ENCODE data around the gene ZNF609.

The ZNF609 gene

DNA sequence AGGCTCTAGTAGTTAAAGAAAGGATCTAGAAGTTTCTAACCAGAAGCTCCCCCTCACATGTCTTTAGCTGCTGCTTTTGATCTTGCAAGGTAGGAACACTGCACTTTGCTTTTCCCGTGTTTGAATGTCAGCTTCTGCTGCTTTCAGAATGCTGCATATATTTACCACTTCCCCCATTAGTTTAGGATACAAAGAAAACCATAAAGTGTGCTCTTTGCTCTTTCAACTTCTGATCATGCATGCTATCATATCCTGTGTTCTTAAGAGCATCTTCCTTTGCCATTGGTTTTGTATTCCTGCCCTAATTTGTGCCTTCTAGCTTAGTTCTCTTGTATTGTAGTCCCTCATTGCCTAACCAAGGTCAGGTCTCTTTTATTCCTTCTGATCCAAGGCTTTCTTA is 43.3 kb downstream of the ZNF609 start:
- no peak overlapping the region for H3K9ac ChIP-seq (ENCODE audit: low read length)
- no peaks in the 10 kb centered on the region for H3K9me3 ChIP-seq (ENCODE audit: control insufficient read depth, low read length)
- no peaks in the 10 kb centered on the region for H3K27me3 ChIP-seq (replicated peaks; ENCODE audit: control insufficient read depth, insufficient read depth, low read length)
- no peak overlapping the region for H3K4me3 ChIP-seq (ENCODE audit: low read length)
- H3K4me1 ChIP-seq (ENCODE audit: control insufficient read depth, insufficient read depth, low read length): peaks cover 30% of the 10 kb centered on the region
- peaks cover 35% of the 10 kb centered on the region for H3K36me3 ChIP-seq (ENCODE audit: control insufficient read depth, insufficient read depth, low read length, severe bottlenecking)
- no peak for DNase-seq (ENCODE audit: low read depth)

DNA sequence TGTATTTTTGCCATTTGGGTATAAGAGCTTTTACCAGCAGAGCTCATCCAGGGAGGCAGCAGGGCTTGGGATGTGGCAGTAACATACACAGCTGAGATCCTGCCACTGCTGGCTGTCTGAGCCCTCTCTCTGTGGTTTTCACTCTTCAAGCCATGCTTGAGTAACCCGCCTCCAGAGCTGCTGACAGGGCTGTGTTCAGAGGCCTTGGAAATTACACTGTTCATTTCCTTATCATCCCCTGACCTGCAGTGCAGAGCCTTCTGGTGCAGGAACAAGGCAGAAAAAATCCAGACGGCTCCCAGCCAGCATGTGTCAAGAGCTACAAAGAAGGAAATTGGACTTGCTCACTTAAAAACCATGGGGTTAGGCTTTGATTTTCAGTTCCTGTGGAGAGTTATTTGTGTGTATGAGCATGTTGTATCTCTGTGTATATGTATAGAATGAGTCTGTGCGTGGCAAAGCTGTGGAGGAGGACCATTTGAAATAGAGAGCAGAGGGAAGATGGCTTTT is 47.0 kb downstream of the ZNF609 start:
- H3K4me1 ChIP-seq (ENCODE audit: control insufficient read depth, insufficient read depth, low read length): peaks cover 35% of the 10 kb centered on the region
- no peaks in the 10 kb centered on the region for H3K9me3 ChIP-seq (ENCODE audit: control insufficient read depth, low read length)
- DNase-seq (ENCODE audit: low read depth): peak; percentile 69
- H3K4me3 ChIP-seq (ENCODE audit: low read length): no peak overlapping the region
- H3K9ac ChIP-seq (ENCODE audit: low read length): peak overlapping the region; percentile 0
- peaks cover 12% of the 10 kb centered on the region for H3K36me3 ChIP-seq (ENCODE audit: control insufficient read depth, insufficient read depth, low read length, severe bottlenecking)
- H3K27me3 ChIP-seq (replicated peaks; ENCODE audit: control insufficient read depth, insufficient read depth, low read length): no peaks in the 10 kb centered on the region

DNA sequence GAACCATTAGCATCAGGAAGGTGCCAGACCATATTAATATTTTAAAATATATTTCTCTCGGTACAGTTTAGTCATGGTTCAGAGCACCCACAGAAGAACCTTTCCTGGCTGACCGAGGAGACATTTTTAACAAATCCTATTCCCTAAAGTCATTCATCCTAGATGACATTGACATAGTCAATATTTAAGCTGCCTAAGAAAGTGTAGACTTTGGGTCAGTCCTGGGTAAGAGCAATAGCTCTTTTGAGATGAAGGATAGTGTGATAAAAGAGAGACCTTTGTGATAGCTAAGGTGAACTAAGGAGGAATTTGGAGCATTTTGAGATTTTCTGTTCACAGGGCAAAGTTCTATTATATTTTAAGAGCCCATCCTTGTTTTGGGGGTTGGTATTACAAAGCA is 47.5 kb downstream of the ZNF609 start:
- H3K4me1 ChIP-seq (ENCODE audit: control insufficient read depth, insufficient read depth, low read length): peaks cover 31% of the 10 kb centered on the region
- no peak overlapping the region for H3K4me3 ChIP-seq (ENCODE audit: low read length)
- no peaks in the 10 kb centered on the region for H3K27me3 ChIP-seq (replicated peaks; ENCODE audit: control insufficient read depth, insufficient read depth, low read length)
- no peak for DNase-seq (ENCODE audit: low read depth)
- H3K9me3 ChIP-seq (ENCODE audit: control insufficient read depth, low read length): no peaks in the 10 kb centered on the region
- H3K9ac ChIP-seq (ENCODE audit: low read length): peak overlapping the region; percentile 0
- H3K36me3 ChIP-seq (ENCODE audit: control insufficient read depth, insufficient read depth, low read length, severe bottlenecking): peaks cover 12% of the 10 kb centered on the region

DNA sequence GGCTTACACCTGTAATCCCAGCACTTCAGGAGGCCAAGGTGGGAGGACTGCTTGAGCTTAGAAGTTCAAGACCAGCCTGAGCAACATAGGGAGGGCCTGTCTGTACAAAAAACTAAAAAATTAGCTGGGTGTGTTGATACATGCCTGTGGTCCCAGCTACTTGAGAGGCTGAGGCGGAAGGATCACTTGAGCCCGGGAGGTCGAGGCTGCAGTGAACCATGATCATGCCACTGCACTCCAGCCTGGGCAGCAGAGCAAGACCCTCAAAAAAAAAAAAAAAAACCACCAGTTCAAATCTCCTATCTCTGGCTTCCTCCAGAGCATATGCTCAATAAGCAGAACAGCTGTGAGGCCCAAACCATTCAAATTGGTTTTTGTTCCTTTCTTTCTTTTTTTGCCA is 53.4 kb downstream of the ZNF609 start:
- Histone ChIP-seq H3K27me3 (replicated peaks; ENCODE audit: control insufficient read depth, insufficient read depth, low read length) (no peaks in the 10 kb centered on the region), H3K4me1 (ENCODE audit: control insufficient read depth, insufficient read depth, low read length) (peaks cover 9% of the 10 kb centered on the region), H3K4me3 (ENCODE audit: low read length) (no peak overlapping the region), H3K9me3 (ENCODE audit: control insufficient read depth, low read length) (no peaks in the 10 kb centered on the region), H3K36me3 (ENCODE audit: control insufficient read depth, insufficient read depth, low read length, severe bottlenecking) (no peaks in the 10 kb centered on the region), H3K9ac (ENCODE audit: low read length) (no peak overlapping the region)
- no peak for DNase-seq (ENCODE audit: low read depth)

GRCh38 chr15:64515196-64515595 is 54.8 kb downstream of the ZNF609 start:
- Histone ChIP-seq H3K9ac (ENCODE audit: low read length) (no peak overlapping the region), H3K9me3 (ENCODE audit: control insufficient read depth, low read length) (no peaks in the 10 kb centered on the region), H3K4me3 (ENCODE audit: low read length) (no peak overlapping the region), H3K36me3 (ENCODE audit: control insufficient read depth, insufficient read depth, low read length, severe bottlenecking) (no peaks in the 10 kb centered on the region), H3K4me1 (ENCODE audit: control insufficient read depth, insufficient read depth, low read length) (peaks cover 3% of the 10 kb centered on the region), H3K27me3 (replicated peaks; ENCODE audit: control insufficient read depth, insufficient read depth, low read length) (no peaks in the 10 kb centered on the region)
- no peak for DNase-seq (ENCODE audit: low read depth)

DNA sequence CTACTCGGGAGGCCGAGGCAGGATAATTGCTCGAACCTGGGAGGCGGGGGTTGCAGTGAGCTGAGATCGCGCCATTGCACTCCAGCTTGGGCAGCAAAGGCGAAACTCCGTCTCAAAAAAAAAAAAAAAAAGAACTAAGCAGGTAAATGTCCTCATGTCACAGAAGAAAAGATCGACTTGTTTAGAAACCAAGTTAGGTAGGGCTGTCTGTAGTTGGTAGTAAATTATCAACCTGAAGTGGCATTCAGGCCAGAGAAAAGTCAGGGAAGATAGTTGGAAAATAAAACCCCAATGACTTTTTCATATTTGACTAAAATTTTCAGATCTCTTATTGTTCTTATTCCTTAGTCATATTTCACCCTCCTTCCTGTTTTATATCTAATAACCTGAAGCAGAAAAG is 55.4 kb downstream of the ZNF609 start:
- H3K4me1 ChIP-seq (ENCODE audit: control insufficient read depth, insufficient read depth, low read length): peaks cover 5% of the 10 kb centered on the region
- H3K27me3 ChIP-seq (replicated peaks; ENCODE audit: control insufficient read depth, insufficient read depth, low read length): no peaks in the 10 kb centered on the region
- DNase-seq (ENCODE audit: low read depth): no peak
- H3K36me3 ChIP-seq (ENCODE audit: control insufficient read depth, insufficient read depth, low read length, severe bottlenecking): no peaks in the 10 kb centered on the region
- H3K4me3 ChIP-seq (ENCODE audit: low read length): no peak overlapping the region
- H3K9me3 ChIP-seq (ENCODE audit: control insufficient read depth, low read length): no peaks in the 10 kb centered on the region
- H3K9ac ChIP-seq (ENCODE audit: low read length): no peak overlapping the region

DNA sequence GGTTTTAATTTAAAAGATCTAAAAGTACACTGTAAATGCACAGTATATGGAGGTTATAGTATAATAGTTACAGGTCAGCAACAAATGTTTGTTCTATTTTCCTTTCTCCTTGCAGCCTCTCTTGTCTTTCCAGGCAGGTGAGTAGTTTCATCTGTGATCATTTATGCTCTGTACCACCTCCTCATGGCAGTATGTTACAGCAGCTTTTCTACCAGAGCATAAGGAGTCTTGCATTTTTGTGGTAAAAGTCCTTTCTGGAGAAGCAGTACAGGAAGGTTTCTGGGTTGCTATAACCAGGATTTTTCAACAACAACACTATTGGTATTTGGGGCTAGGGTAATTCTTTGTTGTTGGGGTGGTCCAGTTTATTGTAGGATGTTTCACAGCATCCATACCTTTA is 59.5 kb downstream of the ZNF609 start:
- no peak overlapping the region for H3K9ac ChIP-seq (ENCODE audit: low read length)
- H3K9me3 ChIP-seq (ENCODE audit: control insufficient read depth, low read length): no peaks in the 10 kb centered on the region
- H3K27me3 ChIP-seq (replicated peaks; ENCODE audit: control insufficient read depth, insufficient read depth, low read length): no peaks in the 10 kb centered on the region
- H3K36me3 ChIP-seq (ENCODE audit: control insufficient read depth, insufficient read depth, low read length, severe bottlenecking): no peaks in the 10 kb centered on the region
- no peak overlapping the region for H3K4me3 ChIP-seq (ENCODE audit: low read length)
- no peak for DNase-seq (ENCODE audit: low read depth)
- peaks cover 27% of the 10 kb centered on the region for H3K4me1 ChIP-seq (ENCODE audit: control insufficient read depth, insufficient read depth, low read length)

DNA sequence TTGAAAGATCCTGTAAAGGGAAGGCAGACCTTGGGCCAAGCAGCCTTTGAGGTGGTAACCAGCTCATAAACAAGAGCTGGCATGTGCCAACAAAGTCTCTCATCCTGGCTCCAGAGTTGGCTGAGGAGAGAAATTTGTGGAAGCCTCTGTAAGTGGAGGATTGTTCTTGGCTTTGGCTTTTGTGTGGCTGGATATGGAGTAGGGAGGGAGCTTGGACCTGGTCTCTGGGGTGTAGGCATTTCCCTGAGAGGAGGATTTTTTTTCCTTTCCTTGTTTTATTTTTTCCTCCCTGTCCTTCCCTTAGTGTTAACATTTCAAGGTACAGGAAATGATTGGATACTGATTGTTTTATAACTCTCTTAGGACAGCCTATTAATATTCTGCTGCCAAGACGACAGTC is 60.8 kb downstream of the ZNF609 start:
- Histone ChIP-seq H3K4me1 (ENCODE audit: control insufficient read depth, insufficient read depth, low read length) (peaks cover 24% of the 10 kb centered on the region), H3K36me3 (ENCODE audit: control insufficient read depth, insufficient read depth, low read length, severe bottlenecking) (no peaks in the 10 kb centered on the region), H3K27me3 (replicated peaks; ENCODE audit: control insufficient read depth, insufficient read depth, low read length) (no peaks in the 10 kb centered on the region), H3K9ac (ENCODE audit: low read length) (no peak overlapping the region), H3K4me3 (ENCODE audit: low read length) (no peak overlapping the region), H3K9me3 (ENCODE audit: control insufficient read depth, low read length) (no peaks in the 10 kb centered on the region)
- no peak for DNase-seq (ENCODE audit: low read depth)

- Histone ChIP-seq H3K4me1 (ENCODE audit: control insufficient read depth, insufficient read depth, low read length) (peaks cover 24% of the 10 kb centered on the region), H3K4me3 (ENCODE audit: low read length) (no peak overlapping the region), H3K27me3 (replicated peaks; ENCODE audit: control insufficient read depth, insufficient read depth, low read length) (no peaks in the 10 kb centered on the region), H3K36me3 (ENCODE audit: control insufficient read depth, insufficient read depth, low read length, severe bottlenecking) (no peaks in the 10 kb centered on the region), H3K9me3 (ENCODE audit: control insufficient read depth, low read length) (no peaks in the 10 kb centered on the region), H3K9ac (ENCODE audit: low read length) (no peak overlapping the region)
- DNase-seq (ENCODE audit: low read depth): peak; percentile 75
Observed at GRCh38 chr15:64521726-64522164, 61.4 kb downstream of the ZNF609 start.

DNA sequence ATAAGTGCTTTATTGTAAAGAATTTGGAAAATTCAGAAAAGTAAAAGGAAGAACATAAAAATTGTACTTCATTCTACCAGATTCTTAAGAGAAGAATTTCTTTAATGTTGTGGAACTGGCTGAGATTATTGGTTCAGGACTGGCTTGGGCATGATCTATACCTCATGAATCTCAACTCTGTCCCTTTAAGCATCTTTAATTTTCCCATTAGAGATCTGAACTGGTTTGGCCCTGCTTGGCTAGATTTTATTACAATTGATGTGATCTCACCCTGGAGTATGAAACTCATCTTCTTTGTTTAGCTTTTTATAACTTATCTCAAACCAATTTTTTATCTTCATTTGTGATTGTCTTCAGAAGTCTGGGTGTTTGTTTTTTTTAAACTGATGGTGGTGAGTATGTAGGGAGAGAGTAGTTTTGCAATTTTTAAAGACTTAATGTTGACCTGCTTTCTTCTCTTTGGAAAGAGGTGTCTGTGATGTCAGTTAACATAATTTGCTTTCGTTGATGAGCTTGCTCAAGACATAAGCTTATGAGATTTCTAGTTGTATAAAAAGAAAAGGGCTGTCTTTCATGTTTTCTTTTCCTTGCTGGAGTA is 61.9 kb downstream of the ZNF609 start:
- Histone ChIP-seq H3K9me3 (ENCODE audit: control insufficient read depth, low read length) (no peaks in the 10 kb centered on the region), H3K27me3 (replicated peaks; ENCODE audit: control insufficient read depth, insufficient read depth, low read length) (no peaks in the 10 kb centered on the region), H3K9ac (ENCODE audit: low read length) (no peak overlapping the region), H3K4me3 (ENCODE audit: low read length) (no peak overlapping the region), H3K4me1 (ENCODE audit: control insufficient read depth, insufficient read depth, low read length) (peaks cover 28% of the 10 kb centered on the region), H3K36me3 (ENCODE audit: control insufficient read depth, insufficient read depth, low read length, severe bottlenecking) (no peaks in the 10 kb centered on the region)
- DNase-seq (ENCODE audit: low read depth): no peak

GRCh38 chr15:64523240-64523639 is 62.9 kb downstream of the ZNF609 start:
- peaks cover 34% of the 10 kb centered on the region for H3K4me1 ChIP-seq (ENCODE audit: control insufficient read depth, insufficient read depth, low read length)
- no peaks in the 10 kb centered on the region for H3K9me3 ChIP-seq (ENCODE audit: control insufficient read depth, low read length)

GRCh38 chr15:64524778-64525177 is 64.4 kb downstream of the ZNF609 start:
- Histone ChIP-seq H3K27me3 (replicated peaks; ENCODE audit: control insufficient read depth, insufficient read depth, low read length) (no peaks in the 10 kb centered on the region), H3K36me3 (ENCODE audit: control insufficient read depth, insufficient read depth, low read length, severe bottlenecking) (peaks cover 7% of the 10 kb centered on the region), H3K9ac (ENCODE audit: low read length) (no peak overlapping the region), H3K9me3 (ENCODE audit: control insufficient read depth, low read length) (no peaks in the 10 kb centered on the region), H3K4me3 (ENCODE audit: low read length) (no peak overlapping the region), H3K4me1 (ENCODE audit: control insufficient read depth, insufficient read depth, low read length) (peaks cover 34% of the 10 kb centered on the region)
- DNase-seq (ENCODE audit: low read depth): no peak

More at GRCh38 chr15:64523240-64523639, 62.9 kb downstream of the ZNF609 start:
- Histone ChIP-seq H3K4me3 (ENCODE audit: low read length) (no peak overlapping the region), H3K36me3 (ENCODE audit: control insufficient read depth, insufficient read depth, low read length, severe bottlenecking) (no peaks in the 10 kb centered on the region), H3K9ac (ENCODE audit: low read length) (no peak overlapping the region), H3K27me3 (replicated peaks; ENCODE audit: control insufficient read depth, insufficient read depth, low read length) (no peaks in the 10 kb centered on the region)
- DNase-seq (ENCODE audit: low read depth): no peak
